NCI-H1092 treated with DMSO at 0.1 percent for 48 hours (cell line): ENCODE data around the gene RAB44.
A peak's percentile ranks its signal among the peaks of the same experiment; 100 is the strongest.
"Not testable (repeated sequence)": the region's sequence is repeated elsewhere in the genome, so short reads cannot be mapped to it uniquely, and the experiment has no call there.

Experiments
- DNase-seq: peaks from one replicate; lab custom pipeline; 2025; lab: John Stamatoyannopoulos, UW

Gene RAB44

GRCh38 chr6:36706339-36706738 lies 8.7 kb downstream of the RAB44 start:
- no peak for DNase-seq

- DNase-seq, result no peak
These were observed 15.2 kb downstream of the RAB44 start for GRCh38 chr6:36712816-36713215.

GRCh38 chr6:36713846-36714245 lies 16.2 kb downstream of the RAB44 start:
- DNase-seq, result no peak

GRCh38 chr6:36714511-36714910 lies 16.9 kb downstream of the RAB44 start:
- no peak for DNase-seq

- DNase-seq, result no peak
These were observed 17.8 kb downstream of the RAB44 start for GRCh38 chr6:36715469-36715868.

GRCh38 chr6:36716476-36717093 lies 19.0 kb downstream of the RAB44 start:
- no peak for DNase-seq

GRCh38 chr6:36717231-36717825 lies 19.7 kb downstream of the RAB44 start:
- no peak for DNase-seq

- no peak for DNase-seq
These were observed 20.4 kb downstream of the RAB44 start for GRCh38 chr6:36717871-36718540.

GRCh38 chr6:36718560-36718959 lies 20.9 kb downstream of the RAB44 start:
- DNase-seq, result no peak

GRCh38 chr6:36719126-36719525 lies 21.5 kb downstream of the RAB44 start:
- no peak for DNase-seq

GRCh38 chr6:36720251-36721141 lies 22.9 kb downstream of the RAB44 start:
- no peak for DNase-seq

- DNase-seq, result no peak
These were observed 23.9 kb downstream of the RAB44 start for GRCh38 chr6:36721369-36722140.

- no peak for DNase-seq
These were observed 24.7 kb downstream of the RAB44 start for GRCh38 chr6:36722365-36722764.

- no peak for DNase-seq
These were observed 25.3 kb downstream of the RAB44 start for GRCh38 chr6:36722879-36723278.

- DNase-seq, result not testable (repeated sequence)
These were observed 26.4 kb downstream of the RAB44 start for GRCh38 chr6:36723992-36724391.

- DNase-seq, result peak; percentile 31
These were observed 27.1 kb downstream of the RAB44 start for GRCh38 chr6:36724514-36725390.

- DNase-seq, result no peak
These were observed 28.0 kb downstream of the RAB44 start for GRCh38 chr6:36725581-36725980.

GRCh38 chr6:36727505-36728021 lies 29.9 kb downstream of the RAB44 start:
- DNase-seq, result no peak

- no peak for DNase-seq
These were observed 30.9 kb downstream of the RAB44 start for GRCh38 chr6:36728289-36729160.

GRCh38 chr6:36729161-36729524 lies 31.5 kb downstream of the RAB44 start:
- DNase-seq, result no peak
